HCT116 (cell line): Measurements from ENCODE around the gene ZDHHC14.

ENCODE experiments used
- CEBPB ChIP-seq: IDR thresholded peaks from 2 replicates; pipeline ENCODE4 v1.6.1; 2012; ENCODE audit warnings: low read depth
- CTCF ChIP-seq, 3 experiments: fragments of 200-600 bp in 1 of 3; sonication (generic) in 1 of 3; IDR thresholded peaks in 2 of 3; conservative IDR thresholded peaks in 1 of 3; 2 replicates each; pipeline ENCODE4 v1.5.1; 2012 to 2017; ENCODE audit warnings: low read depth in 2 of 3, low read length in 2 of 3, antibody characterized with exemption in 1 of 3, borderline replicate concordance in 1 of 3, control low read depth in 1 of 3, mild to moderate bottlenecking in 1 of 3, mixed read lengths in 1 of 3, mixed run types in 1 of 3, moderate library complexity in 1 of 3; ENCODE audit not compliant: insufficient read depth in 1 of 3
- EZH2 ChIP-seq: fragments of 200-600 bp; sonication (generic); IDR thresholded peaks from 2 replicates; pipeline ENCODE4 v1.6.1; 2017; ENCODE audit warnings: antibody characterized with exemption, mixed run types
- EZH2phosphoT487 ChIP-seq: fragments of 200-600 bp; IDR thresholded peaks from 2 replicates; pipeline ENCODE4 v1.6.1; 2018; ENCODE audit warnings: antibody characterized with exemption, borderline replicate concordance
- JUND ChIP-seq: IDR thresholded peaks from 2 replicates; pipeline ENCODE4 v1.6.1; 2012
- POLR2A ChIP-seq: IDR thresholded peaks from 2 replicates; pipeline ENCODE4 v1.7.0; 2011; ENCODE audit warnings: borderline replicate concordance; ENCODE audit not compliant: insufficient read depth, insufficient read length; ENCODE audit errors: extremely low read depth
- POLR2AphosphoS5 ChIP-seq: IDR thresholded peaks from 2 replicates; pipeline ENCODE4 v1.6.1; 2011; ENCODE audit warnings: mild to moderate bottlenecking, low read depth, low read length, moderate library complexity
- REST ChIP-seq: IDR thresholded peaks from 2 replicates; pipeline ENCODE4 v1.6.1; 2012; ENCODE audit warnings: low read depth
- SRF ChIP-seq: IDR thresholded peaks from 2 replicates; pipeline ENCODE4 v1.6.1; 2012; ENCODE audit warnings: low read depth
- TCF7L2 ChIP-seq: IDR thresholded peaks from 2 replicates; pipeline ENCODE4 v1.7.0; 2011; ENCODE audit warnings: borderline replicate concordance, inconsistent platforms; ENCODE audit not compliant: insufficient read depth, insufficient read length; ENCODE audit errors: extremely low read depth
- YY1 ChIP-seq: IDR thresholded peaks from 2 replicates; pipeline ENCODE4 v1.6.1; 2011; ENCODE audit warnings: low read length, low read depth, moderate library complexity, mild to moderate bottlenecking; ENCODE audit not compliant: insufficient replicate concordance; ENCODE audit errors: extremely low read depth
- ZFX ChIP-seq: fragments of 450-650 bp; IDR thresholded peaks from 2 replicates; pipeline ENCODE4 v1.6.1; 2017

- TF ChIP-seq EZH2phosphoT487: no peak
- TF ChIP-seq CTCF (IDR thresholded peaks at IDR 0.05 in 2 of 3, conservative IDR thresholded peaks at IDR 0.05 in 1 of 3; ENCODE audit: borderline replicate concordance in 1 of 3, insufficient read depth in 1 of 3, low read depth in 2 of 3, low read length in 2 of 3): no peak
- TF ChIP-seq SRF: no peak
- no peak for TF ChIP-seq TCF7L2
- TF ChIP-seq CEBPB: no peak
- no peak for TF ChIP-seq JUND
- TF ChIP-seq ZFX: no peak
- TF ChIP-seq POLR2A: no peak
- TF ChIP-seq EZH2: no peak
- no peak for TF ChIP-seq REST
- TF ChIP-seq YY1: no peak
- TF ChIP-seq POLR2AphosphoS5: no peak
Measured at GRCh38 chr6:157685596-157686280, 304.7 kb downstream of the ZDHHC14 start.
